Measurements from ENCODE around the gene CAMK2B. TPM values are rescaled to one million over a fixed set of nuclear protein-coding genes. Genes with fewer than 3 reads are reported as not detected.

Gene CAMK2B
- total RNA-seq, 1 experiment from 2014 or later: 3.1 TPM

DNA sequence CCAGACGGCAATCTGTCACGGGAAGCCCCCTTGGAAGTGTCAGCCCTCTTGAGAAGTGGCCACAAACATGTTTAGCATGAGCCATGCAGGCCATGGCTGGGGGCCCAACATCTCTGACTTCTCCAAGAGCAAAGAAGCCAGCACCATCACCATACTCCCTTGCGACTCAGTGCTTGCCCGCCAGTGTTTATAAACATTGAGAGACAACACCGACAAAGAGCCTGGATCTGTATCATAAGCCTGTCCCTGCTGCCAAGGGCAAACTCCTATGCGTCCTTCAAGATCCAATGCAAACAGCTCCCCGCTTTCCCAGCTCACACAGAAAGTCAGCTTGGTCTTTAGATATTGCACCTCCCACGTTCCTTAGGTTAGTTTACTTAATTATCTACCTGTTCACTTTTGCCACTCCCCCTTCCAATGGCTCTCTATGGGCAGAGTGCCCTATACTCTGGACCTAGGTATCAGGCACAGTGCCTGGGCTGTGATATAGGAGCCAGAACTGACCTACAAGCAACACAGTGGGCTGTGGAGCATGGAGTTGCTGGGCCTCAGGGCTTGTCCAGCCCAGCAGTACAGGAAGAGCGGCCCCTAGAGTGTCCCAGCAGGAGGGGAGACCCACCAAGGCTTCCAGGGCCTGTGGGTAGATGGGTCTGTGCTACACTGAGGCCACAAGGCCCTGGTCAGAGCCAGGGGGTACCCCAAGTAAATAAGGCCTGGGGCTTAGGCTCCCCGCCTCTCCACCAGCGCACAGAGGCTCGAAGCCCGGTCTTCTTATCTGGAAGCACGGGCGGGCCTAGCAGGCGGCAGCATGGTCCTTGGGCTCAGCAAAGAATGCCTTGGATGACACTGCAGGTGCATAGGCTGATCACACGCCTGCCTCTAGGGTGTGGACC is 37.7 kb downstream of the CAMK2B start:
- no peak for DNase-seq (ENCODE audit: low spot score)

DNA sequence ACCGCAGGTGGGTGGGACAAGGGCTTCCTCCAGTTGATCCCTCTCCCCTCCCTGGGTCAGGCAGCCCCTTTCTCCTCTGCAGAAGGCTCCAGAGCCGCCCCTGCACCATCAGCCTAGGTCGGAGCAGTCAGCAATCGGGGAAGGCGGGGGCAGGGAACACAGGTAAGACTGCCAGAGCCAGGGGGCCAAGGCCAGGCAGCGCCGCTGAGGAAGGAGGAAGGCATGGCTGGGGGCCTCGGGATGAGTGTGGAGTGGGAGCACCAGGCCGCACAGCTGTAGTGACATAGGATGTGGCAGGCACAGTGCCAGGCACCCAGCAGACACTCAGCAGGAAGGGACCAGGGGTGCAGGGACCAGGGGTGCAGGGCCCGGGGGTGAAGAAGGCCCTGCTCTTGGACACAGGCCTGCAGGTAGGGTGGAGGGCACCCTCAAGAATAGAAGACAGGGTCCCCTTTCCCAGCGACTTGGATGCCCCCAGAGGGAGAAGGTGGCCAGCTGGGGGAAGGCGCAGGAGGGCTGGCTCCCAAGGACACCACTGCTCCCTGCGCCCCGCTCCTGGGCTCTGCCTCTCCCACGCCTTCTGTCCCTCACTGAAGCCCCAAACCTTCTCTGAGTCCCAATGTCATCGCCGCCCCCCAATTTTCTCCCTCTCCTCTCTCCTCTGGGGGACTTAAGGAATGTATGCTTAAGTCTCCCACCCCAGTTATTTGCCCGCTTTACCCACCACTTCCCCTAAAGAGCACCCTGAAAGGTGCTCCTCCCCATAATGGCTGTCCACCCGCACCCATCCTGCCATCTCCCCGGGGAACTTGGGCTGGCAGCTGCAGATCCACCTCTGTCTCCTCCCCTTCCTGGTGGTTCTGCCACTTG is 38.5 kb downstream of the CAMK2B start:
- no peak for DNase-seq (ENCODE audit: low spot score)

DNA sequence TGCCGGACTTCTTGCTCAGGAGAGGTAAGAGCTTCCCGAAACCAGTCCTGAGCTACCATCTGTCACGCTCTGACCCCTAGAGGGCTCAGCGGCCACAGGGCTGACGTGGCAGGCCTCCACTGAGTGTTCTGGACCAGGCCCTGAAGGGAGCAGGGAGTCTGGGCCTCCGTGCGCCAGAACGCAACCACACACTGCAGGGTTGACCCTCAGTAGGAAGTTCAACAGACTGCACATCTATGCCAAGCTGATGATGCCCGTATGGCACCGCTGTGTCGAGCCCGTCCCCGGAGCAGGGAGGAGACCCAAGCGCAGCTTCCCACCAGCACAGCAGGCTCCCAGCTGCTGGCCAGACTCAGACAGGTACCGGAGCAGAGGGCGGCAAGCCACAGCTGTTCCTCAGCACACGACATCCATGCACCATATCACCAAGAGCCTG is 39.2 kb downstream of the CAMK2B start:
- no peak for DNase-seq (ENCODE audit: low spot score)

DNA sequence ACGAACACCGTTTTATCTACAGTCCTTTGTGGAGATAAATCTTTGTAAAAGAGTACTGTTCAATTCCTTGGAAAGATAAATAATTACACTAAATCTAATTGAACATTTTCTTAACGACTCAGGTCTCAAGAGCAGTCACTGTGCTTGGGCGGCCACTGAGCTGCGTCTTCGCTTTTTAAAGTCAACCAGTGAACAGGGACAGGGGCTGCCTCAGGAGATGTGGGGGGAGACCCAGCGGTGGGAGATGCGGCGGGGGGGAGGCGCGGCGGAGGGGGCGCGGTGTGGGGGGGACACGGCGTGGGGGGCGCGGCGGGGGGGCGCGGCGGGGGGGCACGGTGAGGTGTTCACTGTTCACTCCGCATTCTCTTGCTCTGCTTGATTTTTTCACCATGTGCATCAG is 39.8 kb downstream of the CAMK2B start:
- DNase-seq (ENCODE audit: low spot score): no peak

GRCh38 chr7:44284881-44285541 is 40.4 kb downstream of the CAMK2B start:
- DNase-seq (ENCODE audit: low spot score): no peak

- DNase-seq (ENCODE audit: low spot score): peak; percentile 35
Measured at GRCh38 chr7:44284216-44284615, 41.2 kb downstream of the CAMK2B start.

GRCh38 chr7:44283381-44284211 is 41.8 kb downstream of the CAMK2B start:
- no peak for DNase-seq (ENCODE audit: low spot score)

- DNase-seq (ENCODE audit: low spot score): no peak
Measured at GRCh38 chr7:44282601-44283171, 42.7 kb downstream of the CAMK2B start.

GRCh38 chr7:44281811-44282600 is 43.4 kb downstream of the CAMK2B start:
- DNase-seq (ENCODE audit: low spot score): no peak

DNA sequence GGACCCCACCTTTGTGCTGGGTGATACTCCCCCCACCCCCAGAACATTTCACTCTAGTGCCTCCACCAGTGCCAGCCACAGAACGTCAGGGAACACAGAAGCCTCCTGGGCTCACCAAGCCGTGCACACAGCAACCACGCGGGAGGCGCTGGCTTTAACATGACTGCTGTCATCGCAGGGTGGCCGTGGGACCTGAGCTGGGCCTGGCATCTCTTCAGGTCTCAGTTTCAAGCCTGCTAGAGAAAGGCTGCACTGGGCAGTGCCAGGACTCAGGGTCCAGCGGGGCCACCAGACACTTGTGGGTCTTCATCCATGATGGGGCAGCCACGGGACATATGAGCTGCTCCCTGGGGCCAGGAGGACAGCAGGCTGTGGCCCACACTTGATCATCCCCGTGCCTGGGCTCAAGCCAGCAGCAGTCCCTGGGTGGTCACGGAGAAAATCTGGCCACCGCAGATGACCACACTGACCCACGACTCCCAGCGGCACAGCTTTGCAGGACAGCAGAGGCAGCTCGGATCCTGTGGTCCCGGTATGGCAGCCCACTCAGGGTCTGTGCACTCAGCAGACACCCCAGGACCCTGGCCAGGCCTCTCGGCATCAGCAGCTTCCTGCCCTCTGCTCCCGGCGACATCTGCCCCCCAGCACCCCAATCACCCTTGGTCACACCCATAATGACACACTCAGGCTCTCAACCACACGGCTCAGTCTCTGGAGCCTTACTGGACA is 44.2 kb downstream of the CAMK2B start:
- DNase-seq (ENCODE audit: low spot score): no peak

DNA sequence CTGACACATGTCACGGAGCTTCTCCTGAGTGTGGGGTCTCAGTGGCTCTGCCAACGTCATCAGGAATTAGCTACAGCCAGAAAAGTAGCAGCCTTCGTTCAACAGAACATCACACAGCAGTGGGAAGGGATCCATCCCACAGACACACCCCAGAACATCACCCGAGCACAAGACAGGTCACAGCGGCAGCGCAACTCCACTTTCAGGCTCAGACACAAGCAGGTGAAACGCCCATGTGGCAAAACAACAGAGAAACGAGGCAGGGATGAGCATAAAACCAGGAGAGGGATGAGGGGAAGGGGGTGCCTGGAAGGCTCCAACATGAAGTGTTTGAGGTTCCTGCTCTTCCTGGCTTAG is 44.8 kb downstream of the CAMK2B start:
- no peak for DNase-seq (ENCODE audit: low spot score)

DNA sequence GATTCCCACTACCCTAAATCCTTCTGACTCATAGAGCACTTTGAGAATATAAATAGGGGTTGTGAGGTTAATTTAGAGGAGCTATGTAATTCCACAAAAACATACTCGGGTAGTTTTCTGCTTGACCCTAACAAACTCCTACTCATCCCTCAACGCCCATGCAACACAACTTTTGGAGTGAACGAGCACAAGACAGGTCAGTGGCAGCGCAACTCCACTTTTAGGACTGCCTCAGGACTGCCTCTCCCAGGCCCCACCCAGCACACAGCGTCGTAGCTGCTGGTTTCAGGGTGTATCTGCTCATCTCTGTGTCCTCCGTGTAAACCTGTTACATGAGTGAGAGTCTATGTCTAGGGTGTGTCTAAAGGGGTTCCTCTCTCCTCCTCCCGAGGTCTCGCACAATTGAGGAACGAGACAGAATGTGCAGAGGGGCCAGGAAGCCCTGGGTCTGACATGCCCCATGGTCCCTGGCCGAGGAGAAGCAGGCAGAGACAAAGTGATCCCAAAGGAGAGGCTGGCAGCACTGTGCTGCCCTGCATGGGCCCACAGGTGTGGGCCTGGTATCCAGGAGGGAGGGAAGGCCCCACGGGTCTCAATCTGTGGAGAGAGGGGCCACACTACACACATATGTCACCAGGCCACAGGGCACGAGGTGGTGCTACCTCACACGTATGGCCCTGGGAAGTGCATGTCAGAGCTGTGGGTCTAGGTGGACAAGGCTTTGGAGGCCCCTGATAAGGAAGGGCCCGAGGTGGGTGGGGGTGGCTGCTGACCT is 45.5 kb downstream of the CAMK2B start:
- no peak for DNase-seq (ENCODE audit: low spot score)

DNA sequence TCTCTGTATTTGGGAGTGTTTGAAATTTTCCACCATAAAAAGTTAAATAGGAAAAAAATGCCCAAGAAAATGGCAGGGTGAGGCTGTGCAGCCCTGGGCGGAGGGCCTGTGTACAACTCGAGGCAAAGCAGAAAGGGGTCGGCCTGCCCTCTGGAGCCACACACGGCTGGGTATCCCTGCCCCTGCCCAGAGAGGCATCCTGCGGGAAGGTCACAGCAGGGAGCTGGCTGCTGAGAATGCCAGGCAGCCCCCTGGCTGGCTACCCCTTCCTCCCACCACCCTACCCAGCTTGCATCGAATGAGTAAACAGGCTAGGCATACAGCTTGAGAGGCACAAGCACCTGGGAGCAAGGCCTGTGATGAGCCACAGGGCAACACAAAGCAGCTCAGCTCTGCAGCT is 46.1 kb downstream of the CAMK2B start:
- DNase-seq (ENCODE audit: low spot score): no peak

DNA sequence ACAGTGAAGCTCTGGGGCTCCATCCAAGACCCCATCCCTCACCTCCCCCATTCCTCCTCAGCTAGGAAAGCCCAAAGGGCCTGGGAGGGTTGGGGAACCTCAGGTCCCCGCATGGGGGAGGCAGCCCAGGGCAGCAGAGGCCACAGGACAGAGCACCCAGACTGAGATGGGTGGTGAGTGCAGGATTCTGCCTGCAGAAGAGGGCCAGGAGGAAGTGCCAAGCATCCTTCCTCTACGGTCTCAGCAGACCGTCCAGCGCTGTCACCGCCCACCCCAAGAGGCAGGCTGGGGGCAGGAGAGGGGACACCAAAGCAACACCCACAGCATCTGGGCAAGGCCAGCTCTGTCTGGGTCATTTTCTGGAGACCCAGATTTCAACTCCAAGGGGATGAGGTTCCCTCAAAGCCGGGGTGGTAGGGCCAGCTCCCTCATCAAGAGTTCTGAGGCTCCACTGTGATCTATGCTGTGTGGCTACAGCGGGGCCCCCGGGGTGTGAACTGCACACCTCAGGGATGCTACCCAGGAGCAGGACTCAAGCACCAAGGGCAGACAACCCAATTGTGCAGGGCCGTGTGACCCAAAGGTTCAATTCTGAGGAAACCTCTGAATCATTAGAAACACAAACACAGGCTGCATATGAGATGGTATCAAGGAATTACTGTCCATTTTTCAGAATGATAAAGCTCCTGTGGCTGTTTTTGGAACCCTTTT is 46.8 kb downstream of the CAMK2B start:
- no peak for DNase-seq (ENCODE audit: low spot score)

DNA sequence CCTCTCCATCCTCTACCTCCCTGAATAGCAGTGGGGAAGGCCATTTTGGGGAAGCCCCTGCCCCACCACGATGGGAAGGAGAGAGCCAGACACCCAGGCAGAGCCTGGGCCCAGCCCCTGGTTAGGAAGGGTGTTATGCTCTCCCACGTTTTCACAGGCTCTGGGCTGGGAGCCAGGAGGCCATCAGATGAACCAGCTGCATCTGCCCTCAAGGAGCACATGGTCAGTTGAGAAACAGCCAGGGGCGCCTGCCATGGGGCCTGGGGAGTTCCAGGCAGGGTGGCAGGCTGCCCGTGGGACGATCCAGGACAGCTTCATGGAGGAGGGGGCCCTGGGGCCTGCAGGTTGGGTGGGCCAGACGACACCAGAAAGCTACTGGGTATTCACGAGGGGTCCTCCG is 47.5 kb downstream of the CAMK2B start:
- no peak for DNase-seq (ENCODE audit: low spot score)

- no peak for DNase-seq (ENCODE audit: low spot score)
Measured at GRCh38 chr7:44277391-44277790, 48.0 kb downstream of the CAMK2B start.

- no peak for DNase-seq (ENCODE audit: low spot score)
Measured at GRCh38 chr7:44276571-44277221, 48.7 kb downstream of the CAMK2B start.

Measured in A172 (cell line).